ENCODE results near the gene HTATIP2.

GRCh38 chr11:20360650-20361049, 2.9 kb upstream of the HTATIP2 start:
- no peak for TF ChIP-seq EZH2phosphoT487 (IDR thresholded peaks at IDR 0.05; ENCODE audit: borderline replicate concordance, low read depth, low read length)
- TF ChIP-seq CTCF (conservative IDR thresholded peaks at IDR 0.05; ENCODE audit: low read length), result no peak
